Measurements from ENCODE around the gene ATP9B.
"Not testable (repeated sequence)": the region's sequence is repeated elsewhere in the genome, so short reads cannot be mapped to it uniquely, and the experiment has no call there.

The ATP9B gene

DNA sequence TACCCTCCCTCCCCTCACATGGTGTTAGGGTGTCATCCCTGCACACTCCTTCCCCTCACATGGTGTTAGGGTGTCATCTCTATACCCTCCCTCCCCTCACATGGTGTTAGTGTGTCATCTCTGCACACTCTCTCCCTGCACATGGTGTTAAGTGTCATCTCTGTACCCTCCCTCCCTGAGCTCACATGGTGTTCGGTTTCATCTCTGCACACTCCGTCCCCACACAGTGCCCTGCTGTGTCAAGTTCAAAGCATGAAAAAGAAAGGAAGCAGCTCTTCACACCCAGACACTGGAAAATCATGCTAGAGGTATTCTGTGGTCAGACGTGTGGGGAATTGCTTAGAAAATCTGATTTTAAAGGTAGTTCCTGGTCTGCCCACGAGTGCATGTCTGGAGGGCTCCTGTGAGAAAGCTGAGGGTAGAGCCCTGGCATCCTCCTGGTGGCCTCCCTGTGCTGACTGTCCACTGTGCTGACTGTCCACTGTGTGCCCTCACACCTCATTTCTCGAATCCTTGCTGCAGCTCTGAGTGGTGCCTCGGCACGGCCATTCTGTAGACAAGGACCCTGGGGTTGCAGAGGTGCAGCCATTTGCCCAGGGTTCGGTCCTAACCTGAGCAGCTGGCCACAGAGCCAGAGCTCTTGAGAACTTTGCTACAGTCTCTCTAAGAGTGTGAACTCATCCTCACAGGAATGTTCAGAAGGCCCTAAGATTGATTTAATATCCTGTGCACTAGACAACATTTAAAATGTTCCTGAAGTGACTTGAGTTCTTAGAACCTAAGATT, 257.4 kb downstream of the ATP9B start:
- DNase-seq (ENCODE audit: low spot score): no peak

DNA sequence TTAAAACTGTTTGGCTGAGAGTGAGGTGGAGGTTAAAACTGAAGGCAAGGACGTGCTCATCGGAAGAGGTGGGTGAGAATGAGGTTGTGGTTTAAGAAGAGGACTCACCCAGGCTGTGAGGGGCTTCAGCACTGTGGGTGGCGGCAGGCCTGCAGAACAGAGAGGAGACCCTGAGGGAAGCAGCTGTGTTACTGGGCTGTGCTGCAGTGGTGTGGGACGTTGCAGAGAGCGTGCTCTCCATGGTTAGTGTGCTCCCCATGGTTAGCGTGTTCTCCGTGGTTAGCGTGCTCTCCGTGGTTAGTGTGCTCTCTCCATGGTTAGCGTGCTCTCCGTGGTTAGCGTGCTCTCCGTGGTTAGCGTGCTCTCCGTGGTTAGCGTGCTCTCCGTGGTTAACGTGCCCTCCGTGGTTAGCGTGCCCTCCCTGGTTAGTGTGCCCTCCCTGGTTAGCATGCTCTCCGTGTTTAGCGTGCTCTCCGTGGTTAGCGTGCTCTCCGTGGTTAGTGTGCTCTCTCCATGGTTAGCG, 258.1 kb downstream of the ATP9B start:
- DNase-seq (ENCODE audit: low spot score): no peak

DNA sequence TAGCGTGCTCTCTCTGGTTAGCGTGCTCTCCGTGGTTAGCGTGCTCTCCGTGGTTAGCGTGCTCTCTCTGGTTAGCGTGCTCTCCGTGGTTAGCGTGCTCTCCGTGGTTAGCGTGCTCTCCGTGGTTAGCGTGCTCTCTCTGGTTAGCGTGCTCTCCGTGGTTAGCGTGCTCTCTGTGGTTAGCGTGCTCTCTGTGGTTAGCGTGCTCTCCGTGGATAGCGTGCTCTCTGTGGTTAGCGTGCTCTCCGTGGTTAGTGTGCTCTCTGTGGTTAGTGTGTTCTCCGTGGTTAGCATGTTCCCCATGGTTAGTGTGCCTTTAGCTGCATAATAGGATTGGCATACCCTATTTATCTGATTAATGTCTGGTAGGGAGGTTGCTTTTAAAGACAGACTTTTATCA, 258.7 kb downstream of the ATP9B start:
- not testable (repeated sequence) for DNase-seq (ENCODE audit: low spot score)

DNA sequence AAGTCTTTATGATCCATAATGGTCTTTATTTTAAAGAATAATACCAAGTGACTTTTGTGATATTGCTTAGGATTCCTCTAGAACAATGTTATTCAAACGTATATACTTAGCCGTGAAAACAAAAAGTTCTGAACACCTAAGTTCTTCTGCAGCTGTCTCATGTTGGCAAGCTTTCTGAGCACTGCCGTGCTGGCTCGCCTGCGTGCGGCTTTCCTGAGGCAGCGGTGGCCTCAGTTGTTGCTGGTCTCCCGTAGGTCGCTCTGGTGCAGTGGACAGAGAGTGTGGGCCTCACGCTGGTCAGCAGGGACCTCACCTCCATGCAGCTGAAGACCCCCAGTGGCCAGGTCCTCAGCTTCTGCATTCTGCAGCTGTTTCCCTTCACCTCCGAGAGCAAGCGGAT, 259.7 kb downstream of the ATP9B start:
- no peak for DNase-seq (ENCODE audit: low spot score)

DNA sequence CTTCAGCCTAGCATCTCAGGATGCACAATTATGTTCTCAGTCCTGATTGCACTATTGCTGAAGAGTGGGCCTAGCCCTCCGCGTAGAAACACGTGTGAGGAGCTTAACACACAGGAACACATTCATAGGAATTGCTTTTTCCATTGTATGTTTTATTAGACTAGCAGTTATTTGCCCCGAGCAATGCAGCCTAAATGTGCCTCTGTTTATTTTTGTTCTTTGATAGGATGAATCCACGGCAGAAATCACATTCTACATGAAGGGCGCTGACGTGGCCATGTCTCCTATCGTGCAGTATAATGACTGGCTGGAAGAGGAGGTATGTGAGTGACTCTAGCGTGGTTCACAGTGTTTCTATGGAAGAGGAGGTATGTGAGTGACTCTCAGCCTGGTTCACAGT, 260.6 kb downstream of the ATP9B start:
- DNase-seq (ENCODE audit: low spot score): no peak

DNA sequence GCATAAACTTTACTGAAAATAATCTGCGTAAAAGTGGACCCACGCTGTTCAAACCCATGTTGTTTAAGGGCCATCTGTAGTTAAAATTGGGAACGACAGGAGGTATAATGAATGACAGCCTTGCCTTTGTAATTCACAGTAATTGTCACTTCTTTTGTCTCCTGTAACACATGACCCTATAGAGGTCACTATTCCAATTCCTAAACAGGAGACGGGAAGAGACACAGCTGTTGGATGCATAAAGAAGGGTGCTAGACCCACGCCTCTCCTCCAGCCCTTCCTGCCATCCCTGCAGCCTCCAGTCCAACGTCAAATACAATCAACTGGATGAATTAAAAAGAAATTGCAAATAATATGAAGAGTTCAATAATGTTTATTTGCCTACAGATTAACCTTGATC, 263.5 kb downstream of the ATP9B start:
- no peak for DNase-seq (ENCODE audit: low spot score)

DNA sequence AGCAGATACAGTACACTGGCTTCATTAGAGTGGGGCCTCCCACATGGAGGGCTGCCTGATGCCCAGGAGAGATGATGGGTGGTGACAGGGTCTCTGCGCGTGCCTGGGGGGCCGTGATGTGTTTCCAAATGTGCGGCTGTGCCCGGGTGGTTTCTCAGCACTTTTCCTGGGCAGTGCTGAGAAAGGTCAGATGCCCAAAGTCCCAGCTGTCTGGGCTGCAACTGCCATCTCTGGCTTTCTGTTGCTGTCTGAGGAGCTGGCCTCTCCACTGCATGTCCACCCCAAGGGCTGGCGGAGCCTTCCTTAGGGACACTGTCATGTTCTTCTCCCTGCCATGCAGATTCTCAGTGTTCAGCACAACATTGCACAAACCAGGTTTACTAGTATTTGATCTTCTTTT, 263.9 kb downstream of the ATP9B start:
- DNase-seq (ENCODE audit: low spot score): no peak

DNA sequence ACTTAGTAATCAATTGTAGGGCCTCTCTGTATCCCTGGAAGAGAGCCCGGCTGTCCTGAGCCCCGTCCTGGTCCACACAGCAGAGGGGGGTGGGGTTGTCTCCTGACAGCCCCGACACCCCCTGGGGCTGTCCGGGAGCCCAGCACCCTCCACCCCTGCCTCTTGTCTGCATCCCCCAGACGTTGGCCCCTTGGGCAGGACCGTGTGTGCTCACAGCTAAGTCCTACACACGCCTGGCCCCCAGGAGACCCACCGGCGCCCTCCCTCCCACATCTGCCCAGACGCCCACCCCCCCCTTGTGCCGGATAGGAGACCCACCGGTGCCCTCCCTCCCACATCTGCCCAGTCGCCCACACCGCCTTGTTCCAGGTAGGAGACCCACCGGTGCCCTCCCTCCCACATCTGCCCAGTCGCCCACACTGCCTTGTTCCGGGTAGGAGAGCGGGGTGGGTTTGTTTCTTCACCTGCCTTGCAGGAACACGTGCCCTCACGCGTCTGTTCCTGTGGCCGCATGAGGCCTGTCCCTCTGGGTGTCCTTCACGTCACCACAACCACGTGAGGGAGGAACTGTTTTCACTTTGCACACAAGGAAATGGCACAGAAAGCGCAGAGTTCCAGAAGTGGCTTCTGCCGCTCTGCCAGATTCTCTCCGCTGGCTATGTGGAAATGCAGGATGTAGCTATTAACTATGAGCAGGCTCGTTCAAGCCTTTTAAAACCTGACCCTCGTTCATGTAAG, 265.5 kb downstream of the ATP9B start:
- DNase-seq (ENCODE audit: low spot score): no peak

DNA sequence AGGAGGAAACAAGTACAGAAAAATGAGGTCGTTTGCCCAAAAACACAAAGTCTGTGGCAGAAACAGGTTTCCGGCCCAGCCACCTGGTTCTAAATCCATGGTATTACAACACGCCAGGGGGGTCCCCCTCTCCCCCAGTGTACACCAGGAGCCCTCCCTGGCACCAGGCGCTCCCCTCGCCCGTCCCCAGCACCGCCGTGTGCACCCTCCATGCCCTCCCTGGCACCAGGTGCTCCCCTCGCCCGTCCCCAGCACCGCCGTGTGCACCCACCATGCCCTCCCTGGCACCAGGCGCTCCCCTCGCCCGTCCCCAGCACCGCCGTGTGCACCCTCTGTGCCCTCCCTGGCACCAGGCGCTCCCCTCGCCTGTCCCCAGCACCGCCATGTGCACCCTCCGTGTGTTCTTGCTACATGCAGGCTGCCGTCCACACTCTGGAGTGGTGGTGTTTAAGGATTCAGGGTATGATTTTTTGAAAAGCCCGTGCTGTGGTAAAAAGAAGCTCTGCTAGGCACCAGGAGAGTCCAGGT, 266.7 kb downstream of the ATP9B start:
- no peak for DNase-seq (ENCODE audit: low spot score)

DNA sequence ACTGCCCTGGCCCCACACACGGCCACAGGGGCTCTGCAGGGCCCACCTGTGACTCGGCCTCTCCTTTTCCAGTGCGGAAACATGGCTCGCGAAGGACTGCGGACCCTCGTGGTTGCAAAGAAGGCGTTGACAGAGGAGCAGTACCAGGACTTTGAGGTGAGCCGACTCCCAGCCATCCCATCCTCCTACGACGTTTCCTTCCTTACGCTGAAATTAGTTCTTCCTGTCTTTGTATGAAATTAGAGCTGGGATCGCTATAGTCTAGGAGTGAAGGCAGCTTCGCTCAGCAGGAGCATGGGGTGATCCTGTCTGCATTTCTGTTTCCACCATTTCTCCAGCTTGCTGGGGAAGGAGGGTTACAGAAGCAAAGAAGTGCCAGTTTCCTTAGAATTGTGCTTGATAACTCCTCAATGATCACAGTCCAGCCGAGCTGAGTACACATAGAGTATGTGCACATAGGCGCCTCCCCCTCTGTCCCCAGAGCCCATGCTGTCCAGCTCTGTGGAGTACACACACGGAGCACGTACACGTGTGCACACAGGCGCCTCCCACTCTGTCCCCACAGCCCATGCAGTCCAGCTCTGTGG, 267.5 kb downstream of the ATP9B start:
- no peak for DNase-seq (ENCODE audit: low spot score)

DNA sequence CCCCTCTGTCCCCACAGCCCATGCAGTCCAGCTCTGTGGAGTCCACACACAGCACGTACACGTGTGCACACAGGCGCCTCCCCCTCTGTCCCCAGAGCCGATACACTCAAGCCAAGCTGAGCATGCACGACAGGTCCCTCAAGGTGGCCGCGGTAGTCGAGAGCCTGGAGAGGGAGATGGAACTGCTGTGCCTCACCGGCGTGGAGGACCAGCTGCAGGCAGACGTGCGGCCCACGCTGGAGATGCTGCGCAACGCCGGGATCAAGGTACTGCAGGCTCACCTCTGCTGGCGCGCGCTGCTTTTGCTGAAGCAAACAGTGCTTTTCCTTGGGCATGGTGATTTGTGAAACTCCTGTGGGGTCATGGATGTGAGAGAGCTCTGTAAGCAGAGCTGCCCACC, 268.0 kb downstream of the ATP9B start:
- DNase-seq (ENCODE audit: low spot score): no peak

DNA sequence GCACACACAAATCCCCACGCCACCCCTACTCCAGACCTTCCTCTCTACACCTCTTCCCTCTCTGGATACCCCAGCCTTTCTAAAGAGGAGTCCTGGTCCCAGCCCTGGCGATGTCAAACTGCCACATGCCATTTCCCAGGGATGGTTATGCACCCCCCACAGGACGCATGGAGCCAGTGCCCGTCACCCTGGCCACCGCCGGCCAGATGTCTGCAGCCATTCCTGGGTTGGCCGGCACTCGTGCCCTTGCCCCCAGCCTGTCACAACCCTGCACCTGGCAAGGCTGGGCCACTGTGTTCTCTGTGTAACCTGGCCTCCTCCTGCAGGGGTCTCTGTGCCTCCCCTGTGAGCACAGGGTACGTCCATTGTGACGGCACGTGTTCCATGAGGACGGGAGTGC, 268.4 kb downstream of the ATP9B start:
- no peak for DNase-seq (ENCODE audit: low spot score)

DNA sequence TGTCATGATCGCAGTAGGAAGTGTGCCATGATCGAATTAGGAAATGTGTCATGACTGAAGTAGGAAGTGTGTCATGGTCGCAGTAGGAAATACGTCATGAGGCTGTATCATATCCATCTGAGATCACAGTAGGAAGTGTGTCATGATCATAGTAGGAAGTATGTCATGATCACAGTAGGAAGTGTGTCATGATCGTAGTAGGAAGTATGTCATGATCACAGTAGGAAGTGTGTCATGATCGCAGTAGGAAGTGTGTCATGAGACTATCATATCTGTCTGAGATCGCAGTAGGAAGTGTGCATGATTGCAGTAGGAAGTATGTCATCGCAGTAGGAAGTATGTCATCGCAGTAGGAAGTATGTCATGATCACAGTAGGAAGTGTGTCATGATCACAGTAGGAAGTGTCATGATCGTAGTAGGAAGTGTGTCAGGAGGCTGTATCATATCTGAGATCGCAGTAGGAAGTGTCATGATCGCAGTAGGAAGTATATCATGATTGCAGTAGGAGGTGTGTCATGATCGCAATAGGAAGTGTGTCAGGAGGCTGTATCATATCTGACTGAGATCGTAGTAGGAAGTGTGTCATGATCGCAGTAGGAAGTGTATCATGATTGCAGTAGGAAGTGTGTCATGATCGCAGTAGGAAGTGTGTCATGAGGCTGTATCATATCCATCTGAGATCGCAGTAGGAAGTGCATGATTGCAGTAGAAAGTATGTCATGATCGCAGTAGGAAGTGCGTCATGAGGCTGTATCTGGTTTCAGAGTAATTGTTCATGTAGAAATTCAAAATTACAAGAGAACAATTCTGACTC, 270.1 kb downstream of the ATP9B start:
- no peak for DNase-seq (ENCODE audit: low spot score)

DNA sequence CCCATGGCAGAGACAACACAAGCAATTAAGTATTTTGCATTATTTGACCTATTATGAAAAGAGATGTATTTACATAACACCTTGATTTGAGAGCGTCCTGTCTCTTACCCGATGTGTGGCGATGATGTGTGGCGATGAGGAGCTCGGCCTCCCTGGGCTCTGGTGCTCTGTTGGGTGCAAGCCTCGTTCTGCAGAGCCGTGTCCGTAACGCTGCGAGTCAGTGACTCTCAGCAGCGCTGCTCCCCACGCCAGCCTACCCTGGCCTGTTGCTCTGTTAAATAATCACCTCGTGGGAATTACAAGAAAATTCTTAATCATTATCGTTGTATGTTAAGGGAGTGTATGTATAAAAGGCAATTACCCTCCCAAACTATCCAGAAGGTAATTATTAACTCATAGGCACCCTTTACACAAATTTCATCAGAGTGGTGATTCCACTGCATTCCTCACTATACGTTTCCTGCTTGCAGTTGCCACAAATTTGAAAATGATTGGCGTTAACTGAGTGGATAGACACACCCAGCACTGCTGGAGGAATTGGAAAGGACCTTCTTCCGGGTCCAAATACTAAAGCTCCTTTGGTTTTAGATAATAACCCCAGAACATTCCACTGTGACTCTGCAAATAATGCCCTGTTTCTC, 274.5 kb downstream of the ATP9B start:
- no peak for DNase-seq (ENCODE audit: low spot score)

DNA sequence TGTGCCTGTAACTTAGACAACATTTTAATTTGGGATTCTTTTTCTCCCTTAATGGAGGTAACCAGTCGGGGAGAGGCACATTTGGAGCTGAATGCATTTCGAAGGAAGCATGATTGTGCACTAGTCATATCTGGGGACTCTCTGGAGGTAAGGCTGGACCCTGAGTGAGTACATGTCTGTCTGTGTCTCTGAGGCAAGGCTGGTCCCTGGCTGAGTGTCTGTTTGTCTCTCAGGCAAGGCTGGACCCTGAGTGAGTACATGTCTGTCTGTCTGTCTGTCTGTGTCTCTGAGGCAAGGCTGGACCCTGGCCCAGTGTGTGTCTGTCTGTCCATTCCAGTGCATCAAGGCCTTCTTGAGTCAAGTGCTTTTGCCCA, 275.0 kb downstream of the ATP9B start:
- no peak for DNase-seq (ENCODE audit: low spot score)

DNA sequence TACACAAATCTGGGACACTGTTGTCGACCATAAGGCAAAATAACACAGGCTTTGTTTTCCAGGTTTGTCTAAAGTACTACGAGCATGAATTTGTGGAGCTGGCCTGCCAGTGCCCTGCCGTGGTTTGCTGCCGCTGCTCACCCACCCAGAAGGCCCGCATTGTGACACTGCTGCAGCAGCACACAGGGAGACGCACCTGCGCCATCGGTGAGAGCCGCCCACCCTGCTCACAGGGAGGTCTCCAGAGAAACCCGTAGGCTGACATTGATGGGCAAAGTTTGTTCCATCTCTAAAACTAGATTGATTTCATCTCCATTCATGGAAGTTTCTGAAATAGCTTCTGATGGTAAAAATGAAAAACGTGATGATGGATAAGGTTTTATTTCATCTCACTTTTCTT, 276.2 kb downstream of the ATP9B start:
- DNase-seq (ENCODE audit: low spot score): no peak

DNA sequence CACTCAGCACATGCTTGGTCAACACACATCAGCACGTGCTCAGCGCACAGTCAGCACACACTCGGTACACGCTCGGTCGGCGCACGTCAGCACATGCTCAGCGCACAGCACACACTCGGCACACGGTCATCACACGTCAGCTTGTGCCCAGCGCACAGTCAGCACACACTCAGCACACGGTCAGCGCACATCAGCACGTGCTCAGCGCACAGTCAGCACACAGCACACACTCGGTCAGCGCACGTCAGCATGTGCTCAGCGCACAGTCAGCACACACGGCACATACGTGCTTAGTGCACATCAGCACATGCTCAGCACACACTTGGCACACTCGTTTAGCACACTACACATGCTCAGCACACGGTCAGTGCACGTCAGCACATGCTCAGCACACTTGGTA, 276.8 kb downstream of the ATP9B start:
- DNase-seq (ENCODE audit: low spot score): no peak

DNA sequence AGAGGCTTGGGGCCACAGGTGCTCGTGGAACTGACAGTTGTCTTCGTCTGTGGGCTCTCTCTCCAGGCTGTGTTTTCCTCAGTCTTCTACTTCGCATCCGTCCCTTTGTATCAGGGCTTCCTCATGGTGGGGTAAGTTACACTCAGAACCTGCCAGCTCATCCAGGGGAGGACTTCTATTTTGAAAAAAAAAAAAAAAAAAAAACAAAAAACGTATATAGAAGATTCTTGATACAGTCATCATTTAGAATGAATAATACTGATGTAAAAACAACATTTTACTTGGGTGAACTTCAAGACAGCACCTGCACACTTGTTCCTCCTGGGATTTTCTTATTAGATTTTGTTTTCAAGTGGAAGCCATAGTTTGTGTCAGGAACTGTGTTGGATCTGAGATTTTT, 278.9 kb downstream of the ATP9B start:
- DNase-seq (ENCODE audit: low spot score): no peak

DNA sequence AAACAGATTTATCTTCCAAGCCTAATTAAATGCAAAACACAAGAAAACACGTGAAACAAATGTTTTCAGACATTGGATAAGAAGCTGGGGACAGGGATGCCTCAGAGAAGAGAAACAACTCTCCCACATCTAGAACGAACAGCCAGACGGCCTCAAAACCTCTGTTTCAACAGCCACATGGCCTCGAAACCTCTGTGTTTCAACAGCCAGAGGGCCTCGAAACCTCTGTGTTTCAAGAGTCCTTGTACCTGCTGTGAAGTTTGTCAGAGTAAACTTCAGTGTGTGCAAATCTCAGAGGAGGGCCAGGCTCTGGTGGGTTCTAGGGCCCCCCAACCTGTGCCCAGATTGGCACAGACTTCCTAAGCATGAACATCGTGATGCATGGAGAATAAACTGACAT, 283.2 kb downstream of the ATP9B start:
- DNase-seq (ENCODE audit: low spot score): no peak

DNA sequence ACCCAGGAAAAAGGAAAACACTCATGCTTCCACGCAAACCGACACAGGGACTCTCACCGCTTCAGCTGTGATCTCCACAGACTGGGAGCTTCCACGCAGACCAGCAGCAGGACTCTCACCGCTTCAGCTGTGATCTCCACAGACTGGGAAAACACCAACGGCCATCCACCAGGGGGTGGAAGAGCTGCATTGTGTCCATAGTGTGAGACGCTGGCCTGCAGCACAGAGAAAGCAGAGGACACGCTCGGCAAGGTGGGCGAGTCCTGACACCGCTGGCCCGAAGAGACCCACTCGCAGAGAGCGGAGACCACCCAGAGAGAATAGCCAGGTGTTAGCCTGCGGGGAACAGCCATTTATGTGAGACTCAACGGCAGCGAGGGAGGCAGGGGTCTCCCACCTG, 284.1 kb downstream of the ATP9B start:
- peak; percentile 21 for DNase-seq (ENCODE audit: low spot score)

DNA sequence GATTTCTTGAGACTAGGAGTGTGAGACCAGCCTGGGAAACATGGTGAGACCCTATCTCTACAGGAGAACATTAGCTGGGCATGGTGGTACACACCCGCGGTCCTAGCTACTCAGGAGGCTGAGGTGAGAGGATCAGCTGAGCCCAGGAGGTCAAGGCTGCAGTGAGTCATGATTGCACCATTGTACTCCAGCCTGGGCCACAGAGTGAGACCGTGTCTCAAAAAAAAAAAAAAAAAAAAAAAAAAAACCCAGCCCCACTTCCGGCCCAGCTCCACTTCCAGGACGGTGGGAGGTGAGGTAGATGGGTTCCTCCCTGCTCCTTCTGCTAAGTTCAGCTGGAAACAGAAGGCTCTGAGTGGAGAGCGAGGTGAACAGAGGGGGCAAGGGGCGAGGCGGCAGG, 285.2 kb downstream of the ATP9B start:
- DNase-seq (ENCODE audit: low spot score): no peak

Data from SK-N-DZ (cell line).